Measurements from ENCODE around the gene IQCM.

Gene IQCM, protein sequence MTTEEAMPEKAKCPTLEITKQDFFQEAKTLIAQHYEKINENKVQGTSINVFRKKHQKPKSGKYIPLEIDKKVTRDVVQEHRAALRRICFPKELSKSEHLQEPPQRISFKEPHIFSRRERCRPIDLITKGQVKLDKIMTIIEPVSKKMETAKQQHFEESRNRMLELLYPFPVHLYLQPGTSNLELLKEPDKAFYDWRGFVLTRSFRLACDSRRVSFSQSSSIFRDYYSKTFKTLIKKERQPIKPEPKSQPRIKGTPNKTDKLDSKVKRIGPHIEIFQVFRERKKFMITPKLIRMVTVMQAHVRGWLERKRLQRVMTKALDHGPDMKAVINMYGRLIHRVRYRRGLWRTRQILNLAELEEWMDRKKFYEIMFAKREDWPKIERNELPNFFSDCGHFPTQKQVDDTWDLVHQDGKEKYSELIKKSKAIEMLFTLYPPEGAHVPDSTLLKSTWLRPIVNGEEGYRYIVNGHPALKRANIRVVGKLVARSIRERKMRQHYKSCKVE

DNA sequence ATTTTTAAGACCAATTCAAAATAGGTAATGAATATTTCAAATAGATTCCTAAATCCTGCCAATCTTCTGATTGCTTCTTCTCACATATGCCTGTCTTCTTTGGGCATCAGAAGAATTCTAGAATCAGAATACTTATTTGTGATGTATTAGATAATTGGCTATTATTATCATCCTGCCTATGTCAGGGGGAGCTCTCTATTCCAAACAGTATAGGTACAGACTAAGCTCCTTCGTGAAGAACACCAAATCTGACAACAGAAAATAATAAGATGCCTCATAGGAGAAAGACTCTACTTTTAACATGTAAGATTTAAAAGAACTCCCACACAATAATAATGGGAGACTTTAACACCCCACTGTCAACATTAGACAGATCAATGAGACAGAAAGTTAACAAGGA lies at the start of gene IQCM:
Gene IQCM (minus strand): TSS at position 101 of the 400 bp plus-strand sequence. CDS start 73,152 bp downstream, outside the sequence.
- DNase-seq = no peak

DNA sequence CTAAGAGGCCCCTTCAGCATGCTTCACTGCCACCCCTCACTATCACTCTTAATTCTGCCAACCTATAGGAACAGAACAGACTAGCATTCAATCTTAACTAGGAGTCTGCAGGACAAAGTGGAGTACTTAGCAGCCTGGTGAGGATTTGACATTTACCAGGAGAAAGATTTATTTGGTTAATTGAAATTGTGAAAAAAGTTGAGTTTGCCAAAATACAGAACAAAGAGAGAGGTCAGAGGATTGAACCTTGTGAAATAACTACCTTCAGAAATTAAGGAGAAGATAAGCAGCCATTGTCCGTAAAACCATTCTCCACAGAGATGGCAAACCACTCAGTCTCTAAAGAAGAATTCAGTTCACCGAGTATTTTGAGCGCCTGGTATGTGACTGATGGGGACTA lies 41.8 kb upstream of the IQCM start:
- DNase-seq = no peak

DNA sequence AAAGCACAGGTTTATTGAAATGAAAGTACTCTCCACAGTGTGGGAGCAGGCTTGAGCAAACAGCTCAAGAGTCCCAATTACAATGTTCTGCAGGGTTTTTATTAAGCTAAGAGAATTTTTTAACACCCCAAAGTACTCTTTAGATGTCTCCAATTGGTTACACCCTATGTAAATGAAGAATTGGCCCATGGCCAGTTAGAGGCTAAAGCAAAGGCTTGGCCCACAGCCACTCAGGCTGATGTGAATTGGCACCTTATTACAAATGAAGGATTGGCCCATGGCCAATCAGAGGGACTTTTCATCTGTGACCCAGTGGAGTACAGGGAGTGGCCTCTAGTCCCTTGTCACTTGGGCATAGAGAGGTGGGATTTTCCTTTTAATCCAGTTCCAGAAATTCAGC lies 30.1 kb upstream of the IQCM start:
- DNase-seq = peak; percentile 84

DNA sequence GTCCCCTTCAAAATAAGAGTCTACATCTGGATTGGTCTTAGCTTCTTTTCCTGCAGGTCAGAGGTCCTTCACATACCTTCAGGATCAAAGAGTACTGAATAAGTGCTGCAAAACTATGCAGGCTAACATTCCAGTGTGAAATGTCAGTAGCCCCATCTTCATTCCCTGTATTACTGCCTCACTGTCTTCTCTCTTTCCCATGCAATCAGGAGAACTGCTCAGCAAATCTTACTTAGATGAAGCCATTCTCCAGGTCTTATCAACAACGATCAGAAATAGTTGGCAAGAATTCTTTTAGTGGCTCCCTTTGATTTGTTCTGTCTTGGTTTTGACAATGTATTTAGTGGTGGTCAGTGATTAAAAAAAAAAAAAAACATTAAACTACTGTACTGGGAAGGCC lies 26.0 kb upstream of the IQCM start:
- no peak for DNase-seq

DNA sequence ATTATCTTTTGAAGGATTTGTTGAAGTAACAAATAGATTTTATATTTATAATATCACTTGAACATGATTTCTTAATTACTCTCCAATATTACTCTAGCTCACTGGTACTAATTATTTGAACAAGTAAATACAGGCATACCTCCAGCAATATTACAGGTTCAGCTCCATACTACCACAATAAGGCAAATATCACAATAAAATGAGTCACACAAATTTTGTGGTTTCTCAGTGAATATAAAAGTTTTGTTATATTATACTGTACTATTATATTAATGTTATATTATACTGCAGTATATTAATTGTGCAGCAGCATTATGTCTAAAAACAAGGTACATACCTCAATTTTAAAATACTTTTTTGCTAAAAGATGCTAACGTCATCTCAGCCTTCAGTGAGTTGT lies 22.4 kb upstream of the IQCM start:
- no peak for DNase-seq

DNA sequence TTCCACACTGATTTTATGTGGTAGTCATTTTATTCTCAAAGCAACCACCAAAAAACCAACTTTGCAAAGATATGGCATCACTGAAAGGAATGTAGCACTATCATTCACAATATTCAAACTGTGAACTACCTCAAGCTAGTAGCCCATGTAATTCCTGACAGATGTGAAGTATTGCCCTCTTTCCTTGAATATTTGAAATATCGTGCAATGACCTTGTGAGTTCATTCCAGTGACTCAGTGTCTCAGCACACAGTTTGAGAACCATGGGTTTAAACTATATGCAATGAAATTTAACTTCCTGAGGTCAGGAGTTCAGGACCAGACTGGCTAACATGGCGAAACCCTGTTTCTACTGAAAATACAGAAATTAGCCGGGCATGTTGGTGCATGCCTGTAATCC lies 20.9 kb upstream of the IQCM start:
- DNase-seq = no peak

DNA sequence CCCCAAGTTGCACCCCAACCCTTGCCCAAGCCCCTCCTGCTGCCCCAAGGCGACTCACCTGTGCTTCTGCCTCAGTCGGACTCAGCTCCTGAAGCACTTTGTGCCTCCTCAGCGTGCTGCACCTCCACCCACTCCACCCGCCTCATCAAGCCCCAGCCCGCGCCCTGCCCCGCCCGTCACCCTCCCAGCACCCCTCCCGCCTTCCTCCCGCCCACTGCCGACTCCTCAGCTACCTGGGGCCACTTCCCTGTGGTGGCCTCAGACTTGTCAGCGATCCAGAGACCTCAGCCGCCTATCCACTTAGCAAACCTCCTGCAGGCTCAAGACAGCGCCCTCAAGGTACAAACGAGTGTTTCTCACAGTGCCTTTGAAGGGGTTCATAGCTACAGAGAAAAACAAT lies 19.6 kb upstream of the IQCM start:
- no peak for DNase-seq

DNA sequence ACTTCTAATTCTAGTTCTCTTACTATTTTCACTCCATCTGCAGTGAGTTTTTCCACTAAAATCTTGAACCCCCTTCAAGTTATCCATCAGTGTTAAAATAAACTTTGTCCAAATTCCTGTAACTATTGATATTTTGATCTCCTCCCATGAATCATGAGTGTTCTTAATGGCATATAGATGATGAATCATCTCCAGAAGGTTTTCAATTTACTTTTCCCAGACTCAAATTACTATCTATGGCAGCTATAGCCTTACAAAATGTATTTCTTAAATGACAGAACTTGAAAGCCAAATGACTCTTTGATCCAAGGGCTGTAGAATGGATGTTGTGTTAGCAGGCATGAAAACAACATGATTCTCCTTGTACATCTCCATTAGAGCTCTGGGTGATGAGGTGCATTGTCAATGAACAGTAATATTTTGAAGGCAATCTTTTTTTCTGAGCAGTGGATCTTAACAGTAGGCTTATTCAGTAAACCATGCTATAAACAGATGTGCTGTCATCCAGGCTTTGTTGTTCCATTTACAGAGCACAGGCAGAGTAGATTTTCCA lies 16.1 kb upstream of the IQCM start:
- no peak for DNase-seq

DNA sequence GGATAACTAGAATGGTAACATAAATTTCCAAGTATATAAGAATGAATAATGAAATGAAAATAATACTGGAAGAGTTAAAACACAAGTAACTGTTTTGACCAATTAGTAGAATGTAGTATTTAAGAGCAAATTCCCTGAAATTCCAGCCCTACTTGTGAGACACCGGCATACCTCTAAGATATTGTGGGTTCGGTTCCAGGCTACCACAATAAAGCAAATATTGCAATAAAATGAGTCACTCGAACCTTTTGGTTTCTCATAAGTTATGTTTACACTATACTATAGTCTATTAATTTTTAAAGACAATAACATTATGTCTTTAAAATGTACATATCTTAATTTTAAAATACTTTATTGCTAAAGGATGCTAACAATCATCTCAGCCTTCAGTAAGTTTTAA lies 15.2 kb upstream of the IQCM start:
- DNase-seq = no peak

DNA sequence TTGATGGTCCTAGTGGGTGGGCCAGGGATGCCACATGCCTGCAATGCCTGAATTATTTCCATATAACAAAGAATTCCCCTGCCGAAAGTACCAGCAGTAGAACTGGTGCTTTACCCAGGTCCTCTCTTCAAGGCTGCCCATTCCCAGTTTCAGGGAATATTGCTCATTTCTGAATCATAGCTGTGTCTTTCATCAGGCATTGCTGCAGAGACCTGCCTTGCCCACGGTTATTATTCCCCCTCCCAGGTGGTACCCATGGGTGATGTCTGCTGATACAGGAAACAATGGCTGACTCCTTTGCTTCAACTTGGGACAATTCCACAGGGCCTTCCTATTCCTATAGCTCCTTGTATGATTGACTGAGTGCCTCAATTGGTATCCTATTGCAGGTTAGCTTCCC lies 9.7 kb upstream of the IQCM start:
- no peak for DNase-seq

DNA sequence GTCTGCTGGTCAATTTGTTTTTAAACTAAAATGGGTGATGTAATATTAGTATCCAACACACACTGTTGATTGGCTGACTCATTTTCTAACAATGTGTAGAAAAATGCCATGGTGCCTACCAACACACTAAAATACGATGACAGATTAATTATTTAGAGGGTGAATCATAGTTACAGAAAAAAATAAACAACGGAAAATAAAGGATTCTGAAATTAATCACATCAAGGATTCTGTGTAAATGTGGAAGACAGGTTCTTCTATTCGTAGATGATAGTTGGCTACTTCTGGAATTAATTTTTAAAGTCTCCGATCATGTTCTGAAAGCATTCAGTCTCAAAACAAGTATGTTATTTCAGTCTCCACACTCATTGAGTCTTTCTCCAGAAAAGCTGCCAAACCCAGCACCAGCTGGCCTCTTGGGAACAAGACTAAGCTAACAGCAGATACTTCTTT lies 8.2 kb upstream of the IQCM start:
- no peak for DNase-seq

DNA sequence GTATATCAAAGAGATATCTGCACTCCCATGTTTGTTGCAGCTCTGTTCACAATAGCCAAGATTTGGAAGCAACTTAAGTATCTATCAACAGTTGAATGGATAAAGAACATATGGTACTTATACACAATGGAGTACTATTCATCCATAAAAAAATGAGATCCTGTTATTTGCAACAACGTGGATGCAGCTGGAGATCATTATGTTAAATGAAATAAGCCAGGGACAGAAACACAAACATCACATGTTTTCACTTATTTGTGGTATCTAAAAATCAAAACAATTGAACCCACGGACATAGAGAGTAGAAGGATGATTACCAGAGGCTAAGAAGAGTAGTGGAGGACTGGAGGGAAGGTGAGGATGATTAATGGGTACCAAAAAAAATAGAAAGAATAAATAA lies 14.2 kb downstream of the IQCM start:
- no peak for DNase-seq

DNA sequence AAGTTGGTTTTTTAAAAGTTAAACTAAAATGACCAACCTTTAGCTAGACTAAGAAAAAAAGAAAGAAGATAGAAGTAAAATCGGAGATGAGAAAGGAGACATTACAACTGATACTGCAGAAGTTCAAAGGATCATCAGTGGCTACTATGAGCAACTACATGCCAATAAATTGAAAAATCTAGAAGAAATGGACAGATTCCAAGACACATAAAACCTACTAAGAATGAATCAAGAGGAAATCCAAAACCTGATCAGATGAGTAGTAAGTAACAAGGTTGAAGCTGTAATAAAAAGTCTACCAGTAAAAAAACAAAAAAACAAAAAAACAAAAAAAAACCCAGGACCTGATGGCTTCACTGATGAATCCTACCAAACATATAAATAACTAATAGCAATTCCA lies 16.1 kb downstream of the IQCM start:
- no peak for DNase-seq

DNA sequence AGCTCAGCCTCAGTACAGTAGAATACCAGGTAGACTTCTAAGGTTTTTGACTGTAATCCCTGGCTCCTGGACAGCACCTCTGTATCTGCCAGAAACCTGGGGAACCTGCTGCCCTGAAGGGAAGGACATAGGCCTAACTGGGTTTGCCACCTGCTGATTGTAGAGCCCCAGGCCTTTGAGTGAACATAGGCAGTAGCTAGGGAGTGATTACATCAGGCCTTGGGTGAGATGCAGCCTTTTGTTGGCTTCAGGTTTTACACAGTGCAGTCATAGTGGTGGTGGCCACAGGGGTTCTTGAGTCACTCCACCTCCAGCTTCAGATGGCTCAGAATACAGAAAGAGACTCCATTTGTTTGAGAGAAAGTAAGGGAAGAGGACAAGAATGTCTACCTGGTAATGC lies 19.3 kb downstream of the IQCM start:
- DNase-seq = no peak

DNA sequence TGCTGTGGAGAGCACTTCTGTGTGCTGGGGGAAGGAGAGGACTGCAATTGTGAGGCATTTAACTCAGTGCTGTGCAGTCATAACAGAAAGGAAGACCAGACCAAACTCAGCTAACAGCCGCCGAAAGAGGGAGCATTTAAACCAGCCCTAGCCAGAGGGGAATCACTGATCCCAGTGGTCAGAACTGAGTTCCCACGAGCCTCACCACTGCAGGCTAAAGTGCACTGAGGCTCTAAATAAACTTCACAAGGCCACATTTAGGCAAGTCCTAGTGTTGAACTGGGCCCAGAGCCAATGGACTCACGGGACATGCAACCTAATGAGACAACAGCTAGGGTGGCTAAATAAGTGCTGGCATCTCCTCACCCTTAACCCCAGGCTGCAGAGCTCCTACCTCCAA lies 20.4 kb downstream of the IQCM start:
- no peak for DNase-seq

DNA sequence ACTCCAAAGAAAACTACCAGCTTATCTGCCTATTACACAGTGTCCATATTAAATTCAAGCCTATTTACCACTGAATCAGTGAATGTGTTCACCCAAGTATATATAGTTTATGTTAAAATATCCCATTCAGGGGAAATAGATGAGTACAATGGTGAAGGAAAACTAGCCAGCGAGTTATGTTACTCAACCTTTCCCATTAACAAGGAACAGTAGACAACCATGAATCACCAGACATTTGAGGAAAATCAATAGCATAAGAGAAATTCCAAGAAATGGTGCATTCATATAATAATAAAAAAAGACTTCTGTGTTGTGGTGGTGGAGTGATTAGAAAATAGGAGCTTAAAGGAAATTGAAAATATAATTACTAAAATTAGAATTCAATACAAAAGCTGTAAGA lies 21.3 kb downstream of the IQCM start:
- DNase-seq = no peak

DNA sequence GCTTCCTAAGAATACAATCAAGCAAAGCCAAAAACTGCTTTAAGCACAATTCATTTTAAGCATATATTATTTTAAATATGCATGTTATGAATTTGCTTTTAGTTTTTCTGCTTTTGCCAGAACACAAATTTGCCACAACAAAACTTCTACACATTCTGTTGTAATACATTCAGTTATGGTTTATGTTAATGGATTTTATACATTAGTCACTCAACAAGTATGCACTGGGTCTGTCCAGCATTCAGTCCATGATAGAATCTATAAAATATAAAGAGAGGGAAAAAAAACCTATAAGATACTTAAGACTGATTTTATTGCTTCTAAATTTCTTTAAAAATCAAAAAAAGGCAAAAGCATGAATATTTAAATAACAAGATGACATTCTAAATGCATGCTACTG lies 22.2 kb downstream of the IQCM start:
- no peak for DNase-seq

DNA sequence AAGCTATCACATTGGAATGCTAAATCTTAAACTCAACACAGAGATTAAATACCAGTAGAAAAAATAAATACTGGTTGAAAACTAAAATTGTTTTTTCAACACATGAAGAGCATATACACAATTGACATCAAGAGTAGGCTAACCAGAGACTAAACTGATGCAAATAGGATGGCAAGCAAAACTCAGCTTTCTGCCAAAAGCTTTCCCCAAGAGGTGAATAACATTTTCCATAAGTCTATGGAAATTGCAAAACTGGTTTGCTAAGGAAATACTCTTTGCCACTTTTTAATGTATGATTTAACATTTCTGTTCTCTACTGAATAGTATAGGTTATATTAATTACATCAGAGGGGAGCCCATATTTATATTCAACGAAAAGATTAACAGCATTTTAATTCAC lies 23.8 kb downstream of the IQCM start:
- DNase-seq = no peak

DNA sequence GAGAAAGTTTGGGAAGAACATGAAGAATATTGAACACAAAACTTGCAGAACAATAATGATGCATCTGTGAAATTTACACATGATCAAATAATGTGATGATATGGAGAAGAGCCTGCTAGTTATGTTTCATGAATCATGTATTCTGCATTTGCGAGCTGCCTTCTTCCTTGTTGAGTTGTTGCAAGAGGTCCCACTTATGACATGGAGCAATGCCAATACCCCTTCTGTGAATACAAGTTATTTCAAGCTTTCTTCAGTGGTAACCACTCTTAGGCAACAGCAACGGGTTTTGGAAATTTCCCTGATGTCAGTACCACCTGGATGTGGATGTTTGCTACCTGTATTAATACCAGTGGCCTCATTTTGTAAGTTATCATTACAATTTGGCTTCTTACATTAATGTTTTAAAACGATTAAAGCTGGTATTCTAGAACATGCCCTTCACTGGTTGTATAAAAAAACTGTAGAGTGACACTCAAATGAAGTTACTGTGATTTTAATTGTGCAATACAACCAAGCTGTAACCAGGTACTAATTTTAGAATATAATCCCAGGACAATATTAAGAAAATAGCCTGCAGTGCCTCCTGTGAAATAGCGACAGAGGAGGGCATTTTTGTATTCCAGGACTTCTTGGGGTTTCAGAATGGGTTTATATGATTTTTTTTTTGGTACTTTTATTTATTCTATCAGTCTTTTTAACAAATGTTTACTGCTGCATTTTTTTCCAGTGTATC lies 25.3 kb downstream of the IQCM start:
- DNase-seq = no peak

DNA sequence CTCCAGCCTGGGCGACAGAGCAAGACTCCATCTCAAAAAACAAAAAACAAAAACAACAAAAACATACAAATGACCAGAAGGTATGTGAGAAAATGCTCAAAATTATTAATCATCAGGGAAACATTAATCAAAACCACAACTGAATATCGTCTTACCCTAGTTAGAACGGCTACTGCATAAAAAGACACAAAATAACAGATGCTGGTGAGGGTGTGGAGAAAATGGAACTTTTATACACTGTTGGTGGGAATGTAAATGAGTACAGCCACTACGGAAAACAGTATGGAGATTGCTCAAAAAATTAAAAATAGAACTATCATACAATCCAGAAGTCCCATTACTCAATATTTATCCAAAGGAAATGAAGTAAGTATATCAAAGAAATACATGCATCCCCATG lies 27.3 kb downstream of the IQCM start:
- no peak for DNase-seq

DNA sequence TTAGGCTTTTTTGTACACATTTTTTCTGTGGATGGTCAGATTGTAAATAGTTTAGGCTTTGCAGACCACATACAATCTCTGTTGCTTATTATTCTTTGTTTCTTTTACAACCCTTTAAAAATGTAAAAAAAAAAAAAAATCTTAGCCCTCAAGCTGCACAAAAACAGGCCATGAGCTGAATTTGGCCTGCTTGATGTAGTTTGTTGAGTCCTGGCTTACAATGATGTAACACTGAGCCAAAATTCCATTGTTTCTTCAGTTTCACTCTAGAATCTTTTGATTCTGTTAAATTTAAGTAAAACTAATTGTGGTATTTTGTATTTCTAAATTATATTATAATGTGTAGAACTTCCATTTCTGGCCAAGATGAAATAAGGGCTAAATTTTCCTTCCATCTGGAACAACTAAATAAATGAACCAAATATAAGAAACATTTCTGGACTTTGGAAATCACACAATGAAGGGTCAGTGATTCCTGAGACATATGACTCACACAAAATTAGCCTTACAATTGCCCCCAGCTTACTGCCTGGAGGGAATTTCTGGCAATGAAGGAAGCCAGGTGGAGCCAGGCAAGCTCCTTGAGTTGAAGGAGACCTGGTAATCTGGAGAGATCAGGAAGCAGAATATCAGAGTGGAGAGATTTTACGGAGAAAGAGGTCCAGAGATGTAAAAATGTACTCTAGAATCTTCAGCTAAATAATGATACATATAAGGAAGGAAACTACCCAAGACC lies 29.8 kb downstream of the IQCM start:
- DNase-seq = no peak

DNA sequence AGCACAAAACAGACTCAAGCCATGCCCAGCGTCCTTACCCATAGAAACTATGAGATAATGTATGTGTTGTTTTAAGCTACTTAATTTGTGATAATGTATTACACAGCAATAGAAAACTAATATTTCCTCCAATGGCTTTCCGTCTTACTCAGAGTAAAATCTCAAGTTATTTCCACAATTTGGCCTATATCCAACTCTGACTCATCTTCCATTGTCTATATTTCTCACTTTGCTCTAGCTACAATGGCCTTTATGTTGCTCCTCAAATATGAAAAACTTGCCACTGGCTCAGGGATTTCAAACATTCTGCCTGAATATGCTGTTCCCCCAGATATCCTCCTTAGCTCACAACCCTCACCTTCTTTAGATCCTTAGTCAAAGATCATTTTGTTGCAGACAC lies 31.6 kb downstream of the IQCM start:
- DNase-seq = no peak

DNA sequence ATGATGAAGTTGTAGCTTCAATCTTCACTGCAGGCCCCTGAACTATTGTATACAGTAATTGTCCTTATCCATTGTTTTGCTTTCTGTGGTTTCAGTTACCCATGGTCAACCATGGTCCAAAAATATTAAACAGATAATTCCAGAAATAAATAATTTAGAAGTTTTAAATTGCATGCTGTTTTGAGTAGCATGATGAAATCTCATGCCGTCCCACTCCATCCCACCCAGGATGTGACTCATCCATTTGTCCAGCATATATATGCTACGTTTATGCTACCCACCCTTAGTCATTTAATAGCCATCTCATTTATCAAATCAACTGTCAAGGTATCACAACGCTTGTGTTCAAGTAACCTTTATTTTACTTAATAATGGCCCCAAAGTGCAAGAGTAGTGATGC lies 34.5 kb downstream of the IQCM start:
- no peak for DNase-seq
